HCT116 (cell line): Measurements from ENCODE around the gene ELFN2. TPM values are rescaled to one million over a fixed set of nuclear protein-coding genes. Genes with fewer than 3 reads are reported as not detected.

Source experiments
- ATAC-seq: fragments of 200-7000 bp; cut with Tn5 transposase; 2 replicates; pipeline ENCODE4 v1.9.1; 2020; ENCODE audit warnings: mild to moderate bottlenecking, moderate library complexity
- BruUV-seq: library from RNA; stranded (reverse); fragments of 400-500 nt; replicated peaks from 2 replicates; lab custom pipeline; 2021; lab: Mats Ljungman, UMichigan
- CTCF ChIA-PET: fragments of 300-600 bp; sonication (Branson Sonifier 250); formaldehyde crosslinking; loops from one replicate; lab custom pipeline; 2021; ENCODE audit warnings: antibody characterized with exemption; lab: Charles Lee
- POLR2A ChIA-PET: fragments of 300-600, 350-600 bp; sonication (Branson Sonifier 250); formaldehyde crosslinking; loops from one replicate; lab custom pipeline; 2021; ENCODE audit warnings: antibody characterized with exemption; lab: Charles Lee
- RAD21 ChIA-PET, 2 experiments: fragments of 300-600 bp; sonication (Branson Sonifier 250); formaldehyde crosslinking; loops; one replicate each; lab custom pipeline; 2023; ENCODE audit warnings: low total read pairs in 2 of 2; ENCODE audit not compliant: uncharacterized antibody in 2 of 2, unreplicated experiment in 2 of 2, low non-redundant PET in 1 of 2; lab: Charles Lee
- DNase-seq: peaks from one replicate; pipeline ENCODE4 v3.0.0-alpha.2; 2010; ENCODE audit warnings: low read depth, low spot score
- H2AFZ ChIP-seq: fragments of 200-600 bp; shearing (Covaris generic), sonication (generic); 2 replicates; pipeline ENCODE4 v1.6.1; 2017; ENCODE audit warnings: low read depth, mixed run types, mixed read lengths, antibody characterized with exemption, low read length; ENCODE audit not compliant: poor library complexity, severe bottlenecking
- H3K27ac ChIP-seq: 2 replicates; pipeline ENCODE4 v1.5.1; 2012; ENCODE audit warnings: low read depth, low read length
- H3K27me3 ChIP-seq: fragments of 200-600 bp; sonication (generic); 2 replicates; pipeline ENCODE4 v1.6.1; 2016; ENCODE audit warnings: mixed run types, low read length, mixed read lengths; ENCODE audit not compliant: insufficient read depth
- H3K36me3 ChIP-seq, 2 experiments: fragments of 200-500 bp in 1 of 2; fragments of 200-600 bp in 1 of 2; sonication (Bioruptor generic) in 1 of 2; sonication (generic) in 1 of 2; 2 replicates each; pipeline versions ENCODE4 v1.5.1 to v1.6.1; 2014 to 2016; ENCODE audit warnings: low read length in 2 of 2, inconsistent platforms in 1 of 2, mixed read lengths in 1 of 2, mixed run types in 1 of 2; ENCODE audit not compliant: insufficient read depth in 2 of 2, control insufficient read depth in 1 of 2
- H3K4me1 ChIP-seq, 2 experiments: fragments of 200-600 bp in 1 of 2; sonication (generic) in 1 of 2; 2 replicates each; pipeline versions ENCODE4 v1.5.1 to v1.6.1; 2012 to 2017; ENCODE audit warnings: low read length in 2 of 2, inconsistent platforms in 1 of 2, mild to moderate bottlenecking in 1 of 2, mixed read lengths in 1 of 2, mixed run types in 1 of 2, moderate library complexity in 1 of 2; ENCODE audit not compliant: insufficient read depth in 2 of 2, control insufficient read depth in 1 of 2
- H3K4me2 ChIP-seq: fragments of 200-600 bp; sonication (generic); 2 replicates; pipeline ENCODE4 v1.6.1; 2017; ENCODE audit warnings: mixed run types, low read length, mixed read lengths
- H3K4me3 ChIP-seq, 2 experiments: fragments of 200-600 bp in 1 of 2; sonication (generic) in 1 of 2; replicated peaks in 1 of 2; 2 replicates each; pipeline ENCODE4 v1.5.1; 2011 to 2016; ENCODE audit warnings: low read length in 2 of 2, control low read depth in 1 of 2, low read depth in 1 of 2, mild to moderate bottlenecking in 1 of 2, mixed read lengths in 1 of 2, mixed run types in 1 of 2
- H3K79me2 ChIP-seq: fragments of 200-600 bp; sonication (generic); 2 replicates; pipeline ENCODE4 v1.6.1; 2017; ENCODE audit warnings: mild to moderate bottlenecking, mixed run types, low read length, moderate library complexity, mixed read lengths; ENCODE audit not compliant: insufficient read depth
- H3K9ac ChIP-seq: fragments of 200-600 bp; sonication (generic); 2 replicates; pipeline ENCODE4 v1.6.1; 2016; ENCODE audit warnings: low read length, mixed read lengths
- H3K9me2 ChIP-seq: fragments of 200-600 bp; sonication (generic), shearing (Covaris generic); 2 replicates; pipeline ENCODE4 v1.6.1; 2017; ENCODE audit warnings: mixed run types, mild to moderate bottlenecking, moderate library complexity; ENCODE audit not compliant: insufficient read depth
- H3K9me3 ChIP-seq, 2 experiments: fragments of 200-500 bp in 1 of 2; fragments of 200-600 bp in 1 of 2; sonication (Bioruptor generic) in 1 of 2; sonication (generic) in 1 of 2; 2 replicates each; pipeline ENCODE4 v1.6.1; 2014 to 2017; ENCODE audit warnings: low read length in 2 of 2, mixed read lengths in 2 of 2, inconsistent platforms in 1 of 2, low read depth in 1 of 2, mild to moderate bottlenecking in 1 of 2, mixed run types in 1 of 2, moderate library complexity in 1 of 2; ENCODE audit not compliant: control insufficient read depth in 1 of 2, insufficient read depth in 1 of 2
- H4K20me1 ChIP-seq: fragments of 200-600 bp; sonication (generic), shearing (Covaris generic); 2 replicates; pipeline ENCODE4 v1.6.1; 2017; ENCODE audit warnings: mixed run types, mild to moderate bottlenecking, moderate library complexity; ENCODE audit not compliant: insufficient read depth
- POLR2AphosphoS5 ChIP-seq: IDR thresholded peaks from 2 replicates; pipeline ENCODE4 v1.6.1; 2011; ENCODE audit warnings: mild to moderate bottlenecking, low read depth, low read length, moderate library complexity
- TCF7L2 ChIP-seq: IDR thresholded peaks from 2 replicates; pipeline ENCODE4 v1.7.0; 2011; ENCODE audit warnings: borderline replicate concordance, inconsistent platforms; ENCODE audit not compliant: insufficient read depth, insufficient read length; ENCODE audit errors: extremely low read depth
- YY1 ChIP-seq: IDR thresholded peaks from 2 replicates; pipeline ENCODE4 v1.6.1; 2011; ENCODE audit warnings: low read length, low read depth, moderate library complexity, mild to moderate bottlenecking; ENCODE audit not compliant: insufficient replicate concordance; ENCODE audit errors: extremely low read depth
- ZFX ChIP-seq: fragments of 450-650 bp; IDR thresholded peaks from 2 replicates; pipeline ENCODE4 v1.6.1; 2017
- intact Hi-C: fragments of 100-400 bp; cut with micrococcal nuclease; formaldehyde crosslinking; loops from 2 replicates; pipeline ENCODE4 v1.10.0; 2022
- total RNA-seq: library from RNA; stranded (reverse); gene quantifications from one replicate; pipeline ENCODE4 v1.2.1, GENCODE V29; 2021; ENCODE audit not compliant: unreplicated experiment
- TF ChIP-seq, protein P1 (sequence below): IDR thresholded peaks from 2 replicates; pipeline ENCODE4 v1.6.1; 2011; ENCODE audit warnings: mild to moderate bottlenecking, low read length, moderate library complexity; ENCODE audit not compliant: insufficient replicate concordance; ENCODE audit errors: extremely low read depth

Gene ELFN2
- total RNA-seq, 1 experiment from 2014 or later, result 45.4 TPM

GRCh38 chr22:37328017-37328416 lies 99.3 kb downstream of the ELFN2 start:
- TF ChIP-seq YY1 (peak; percentile 36), TCF7L2 (peak; percentile 97), POLR2AphosphoS5 (peak; percentile 66; the same call in 1 of the 2 replicates), ZFX (no peak; the same call in 1 of the 2 replicates)
- TF ChIP-seq, protein P1, sequence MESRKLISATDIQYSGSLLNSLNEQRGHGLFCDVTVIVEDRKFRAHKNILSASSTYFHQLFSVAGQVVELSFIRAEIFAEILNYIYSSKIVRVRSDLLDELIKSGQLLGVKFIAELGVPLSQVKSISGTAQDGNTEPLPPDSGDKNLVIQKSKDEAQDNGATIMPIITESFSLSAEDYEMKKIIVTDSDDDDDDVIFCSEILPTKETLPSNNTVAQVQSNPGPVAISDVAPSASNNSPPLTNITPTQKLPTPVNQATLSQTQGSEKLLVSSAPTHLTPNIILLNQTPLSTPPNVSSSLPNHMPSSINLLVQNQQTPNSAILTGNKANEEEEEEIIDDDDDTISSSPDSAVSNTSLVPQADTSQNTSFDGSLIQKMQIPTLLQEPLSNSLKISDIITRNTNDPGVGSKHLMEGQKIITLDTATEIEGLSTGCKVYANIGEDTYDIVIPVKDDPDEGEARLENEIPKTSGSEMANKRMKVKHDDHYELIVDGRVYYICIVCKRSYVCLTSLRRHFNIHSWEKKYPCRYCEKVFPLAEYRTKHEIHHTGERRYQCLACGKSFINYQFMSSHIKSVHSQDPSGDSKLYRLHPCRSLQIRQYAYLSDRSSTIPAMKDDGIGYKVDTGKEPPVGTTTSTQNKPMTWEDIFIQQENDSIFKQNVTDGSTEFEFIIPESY, result peak; percentile 26
- BruUV-seq, result no TSS peak
- H3K4me1 ChIP-seq, result peaks cover 93 to 100% of the 10 kb centered on the region in 2 experiments
- peak overlapping the region; percentile 100 for H3K27ac ChIP-seq
- ChIA-PET RAD21 (interaction anchor here (1.0 to 2.8 kb wide), 6 partner anchors 10 to 130 kb away, joined by 3 to 20 read pairs (median 6); no protein-coding TSS in a partner anchor), CTCF (interaction anchor here (1.1 to 5.7 kb wide), 4 partner anchors 11 to 238 kb away, joined by 3 to 101 read pairs (median 9); no protein-coding TSS in a partner anchor), POLR2A (interaction anchor here (0.9 to 6.8 kb wide), 6 partner anchors 11 to 128 kb away, joined by 3 to 152 read pairs (median 4); no protein-coding TSS in a partner anchor)
- ATAC-seq (peak; percentile 39), DNase-seq (peak; percentile 96)
- H3K27me3 ChIP-seq, result no peaks in the 10 kb centered on the region
- intact Hi-C loops, result loop anchor here (1.0 to 2.0 kb wide), 2 partner anchors 12 to 129 kb away; no protein-coding TSS in a partner anchor
- H3K79me2 ChIP-seq, result peaks cover 10% of the 10 kb centered on the region; the same call in 1 of the 2 replicates
- no peaks in the 10 kb centered on the region for H3K9me3 ChIP-seq
- no peaks in the 10 kb centered on the region for H4K20me1 ChIP-seq
- H3K4me2 ChIP-seq, result peak overlapping the region; percentile 83
- no peaks in the 10 kb centered on the region for H3K36me3 ChIP-seq
- no peak overlapping the region for H2AFZ ChIP-seq
- H3K9ac ChIP-seq, result peak overlapping the region; percentile 81
- H3K9me2 ChIP-seq, result no peaks in the 10 kb centered on the region
- H3K4me3 ChIP-seq, result peak overlapping the region in 1 of 2 experiments; percentile 40; a peak in 3 of 4 replicates
